Left cardiac atrium (tissue), 4 donors: ENCODE measurements around the gene TYMP. TPM values are rescaled to one million over a fixed set of nuclear protein-coding genes. Genes with fewer than 3 reads are reported as not detected.

Source experiments
- ATAC-seq, 2 donors: fragments of 200-7000 bp; cut with Tn5 transposase; one replicate each; pipeline ENCODE4 v1.9.1; 2020; ENCODE audit warnings: mild to moderate bottlenecking in 2 of 2, moderate library complexity in 2 of 2
- DNase-seq: peaks from one replicate; pipeline ENCODE4 v3.0.0-alpha.2; 2020
- intact Hi-C, 2 donors: fragments of 100-400 bp; cut with DNase I; formaldehyde crosslinking; loops; one replicate each; pipeline versions ENCODE4 v1.14.1 to v1.15.1; 2022 to 2023
- total RNA-seq, 2 donors: library from RNA; stranded (reverse); fragmentation: NEBNext Ultra II Directional; extraction: Animal tissue kit (Norgen Biotek cat#: 25700); gene quantifications; one replicate each; pipeline ENCODE4 v1.2.1, GENCODE V29; 2021
- donor health status: DM: no; HTN: yes; CAD: no.
- donor health status: DM: no; HTN: yes; CAD: no; lungs with severe emphysema.
- donor health status: DM: yes; HTN: yes; CAD: no.
- donor health status: Dilated cardiomyopathy.

Gene TYMP
- total RNA-seq, 2 donors from 2014 or later = 27.9 to 67.1 TPM

DNA sequence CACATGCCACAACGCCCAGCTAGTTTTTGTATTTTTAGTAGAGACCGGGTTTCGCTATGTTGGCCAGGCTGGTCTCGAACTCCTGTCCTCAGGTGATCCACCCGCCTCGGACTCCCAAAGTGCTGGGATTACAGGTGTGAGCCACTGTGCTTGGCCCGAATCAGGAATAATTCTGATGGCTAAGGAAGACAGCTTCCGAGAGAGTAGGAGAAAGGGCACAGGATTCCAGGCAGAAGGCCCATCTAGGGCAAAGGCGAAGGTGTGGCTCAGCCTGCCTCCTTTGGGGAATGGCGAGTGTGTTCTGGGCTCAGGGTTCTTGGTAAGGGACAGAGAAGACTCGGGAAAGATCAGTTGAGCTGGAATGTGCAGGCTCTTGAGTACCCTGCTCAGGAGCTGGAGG is 34.5 kb upstream of the TYMP start:
- ATAC-seq = no peak
- no peak for DNase-seq
- intact Hi-C loops = no loop called here

DNA sequence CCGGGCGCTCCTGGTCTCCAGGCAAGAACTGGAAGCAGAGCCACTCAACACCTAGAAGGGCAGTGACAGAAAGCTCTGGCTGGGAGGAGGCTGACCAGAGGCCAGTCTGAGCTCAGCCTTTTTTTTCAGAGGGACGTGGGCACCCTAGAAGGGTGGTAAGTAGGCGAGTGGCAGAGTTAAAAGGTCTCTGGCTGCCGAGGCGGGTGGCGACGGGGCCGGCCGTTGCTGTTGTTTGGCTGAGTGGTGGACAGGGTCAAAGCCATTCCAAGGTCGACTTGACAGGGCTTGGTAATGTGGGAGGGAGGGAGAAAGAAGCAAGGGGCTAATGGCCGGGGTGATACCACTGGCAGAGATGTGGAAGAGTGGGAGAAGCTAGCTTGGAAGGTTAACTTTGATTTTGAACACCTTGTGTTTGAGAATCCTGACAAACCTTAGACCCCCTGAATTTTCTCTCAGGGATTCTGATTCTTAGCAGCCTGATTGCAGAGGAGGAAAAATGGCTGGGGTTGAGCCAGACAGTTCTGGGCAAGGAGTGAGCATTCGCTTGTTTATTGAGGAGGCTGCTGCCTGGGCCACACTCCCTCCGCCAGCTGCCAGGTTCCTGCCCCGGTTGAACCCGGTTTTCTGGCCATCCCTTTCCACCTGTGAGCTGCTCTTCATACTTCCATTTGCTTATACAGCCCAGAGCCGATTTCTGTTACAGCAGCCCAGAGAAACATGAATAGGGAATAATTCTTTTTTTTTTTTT is 33.8 kb upstream of the TYMP start:
- ATAC-seq (peak; percentile 34 to 35), DNase-seq (no peak)
- intact Hi-C loops = loop anchor here in 1 of 2 donors (2.0 kb wide), 1 partner anchor 39 kb away; the partner anchor contains the start of gene SCO2

- intact Hi-C loops = loop anchor here in 1 of 2 donors (2.0 kb wide), 1 partner anchor 38 kb away; the partner anchor contains the start of gene SCO2
- ATAC-seq = peak; percentile 96 to 97
Measured at GRCh38 chr22:50562523-50563412, 33.0 kb upstream of the TYMP start, which contains the start of gene SYCE3. TSS of gene SYCE3 (minus strand) at chr22:50562919. CDS start at chr22:50556405, 6,514 bp downstream.

DNA sequence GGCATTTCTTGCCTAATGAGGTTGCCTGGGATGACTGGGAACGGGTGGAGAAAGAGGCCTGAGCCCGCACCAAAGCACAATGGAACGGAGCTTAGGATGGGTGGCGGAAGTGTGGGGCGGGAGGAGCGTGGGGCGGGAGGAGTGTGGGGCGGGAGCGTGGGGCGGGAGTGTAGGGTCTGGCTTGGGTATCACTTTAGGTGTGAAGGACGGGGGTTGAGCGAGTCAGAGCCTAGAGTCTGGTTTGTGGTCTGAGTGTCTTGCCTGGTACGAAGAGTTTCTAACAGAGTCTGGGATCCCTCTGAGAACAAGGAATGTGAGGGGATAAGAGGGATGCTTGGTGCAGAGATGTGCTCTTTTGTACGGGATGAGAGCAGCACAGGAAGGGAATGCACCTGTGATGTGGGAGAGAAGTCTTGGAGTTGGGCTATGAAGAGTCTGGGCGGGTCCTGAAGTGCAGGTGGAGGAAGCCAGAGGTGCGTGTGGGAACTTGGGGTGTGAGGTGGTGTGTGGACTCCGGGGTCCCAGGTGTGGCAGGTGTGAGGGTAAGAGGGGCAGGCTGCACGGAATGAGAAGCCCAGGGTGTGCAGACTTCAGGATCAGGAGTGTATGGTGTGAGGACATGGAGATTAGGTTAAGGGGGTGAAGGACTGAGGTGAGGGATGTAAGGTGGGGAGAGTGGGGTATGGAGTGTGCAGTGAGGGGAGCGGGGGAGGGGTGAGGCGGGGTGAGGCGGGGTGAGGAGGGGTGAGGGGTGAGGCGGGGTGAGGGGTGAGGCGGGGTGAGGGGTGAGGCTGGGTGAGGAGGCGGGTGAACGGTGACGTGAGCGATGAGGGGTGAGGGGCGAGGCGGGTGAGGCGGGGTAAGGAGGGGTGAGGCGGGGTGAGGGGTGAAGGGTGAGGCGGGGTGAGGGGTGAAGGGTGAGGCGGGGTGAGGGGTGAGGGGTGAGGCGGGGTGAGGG is 31.9 kb upstream of the TYMP start:
- intact Hi-C loops = loop anchor here in 1 of 2 donors (2.0 kb wide), 1 partner anchor 37 kb away; the partner anchor contains the start of gene SCO2
- no peak for DNase-seq

More at GRCh38 chr22:50562523-50563412, 33.0 kb upstream of the TYMP start, which contains the start of gene SYCE3:
- peak; percentile 98 for DNase-seq

GRCh38 chr22:50560034-50560433 is 30.2 kb upstream of the TYMP start:
- ATAC-seq = no peak
- DNase-seq = no peak
- intact Hi-C loops = no loop called here

More for the DNA sequence above, 31.9 kb upstream of the TYMP start:
- no peak for ATAC-seq

DNA sequence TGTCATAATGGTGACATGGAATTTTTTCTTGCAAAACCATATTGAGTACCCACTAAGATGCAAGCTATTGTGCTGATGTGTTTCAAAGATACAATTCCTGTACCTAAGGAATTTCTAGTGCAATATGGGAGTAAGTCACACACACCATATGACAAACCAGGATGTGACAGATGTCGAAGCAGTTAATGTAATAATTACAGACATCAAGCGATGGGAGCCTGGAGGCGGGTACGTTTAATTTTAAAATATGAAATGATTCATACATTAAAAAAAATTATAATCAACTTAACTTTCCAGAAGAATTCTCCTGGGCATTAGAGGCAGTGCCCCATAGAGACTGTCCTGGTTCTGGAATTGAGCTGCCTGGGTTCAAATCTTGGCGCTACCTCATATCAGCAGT is 26.9 kb upstream of the TYMP start:
- no peak for ATAC-seq
- intact Hi-C loops = no loop called here
- no peak for DNase-seq

DNA sequence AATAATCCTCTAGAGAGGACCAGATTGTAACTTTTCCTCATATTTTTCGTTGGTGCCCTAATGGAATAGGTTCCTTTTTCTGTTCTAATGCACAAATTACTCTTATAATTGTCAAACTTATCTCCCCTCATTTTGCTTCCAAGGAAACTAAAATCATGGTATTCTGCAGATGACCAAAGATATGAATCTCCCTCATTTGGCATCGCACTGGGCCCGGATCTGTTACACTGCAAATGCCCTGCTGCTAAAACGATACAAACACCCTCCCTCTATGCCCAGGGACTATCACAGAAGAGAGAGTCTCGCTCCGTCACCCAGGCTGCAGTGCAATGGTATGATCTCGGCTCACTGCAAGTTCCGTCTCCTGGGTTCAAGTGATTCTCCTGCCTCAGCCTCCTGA is 23.5 kb upstream of the TYMP start:
- ATAC-seq = no peak
- intact Hi-C loops = no loop called here

GRCh38 chr22:50551160-50551752 is 21.4 kb upstream of the TYMP start:
- intact Hi-C loops = no loop called here
- ATAC-seq (no peak), DNase-seq (peak; percentile 12)

More for the DNA sequence above, 23.5 kb upstream of the TYMP start:
- peak; percentile 2 for DNase-seq

DNA sequence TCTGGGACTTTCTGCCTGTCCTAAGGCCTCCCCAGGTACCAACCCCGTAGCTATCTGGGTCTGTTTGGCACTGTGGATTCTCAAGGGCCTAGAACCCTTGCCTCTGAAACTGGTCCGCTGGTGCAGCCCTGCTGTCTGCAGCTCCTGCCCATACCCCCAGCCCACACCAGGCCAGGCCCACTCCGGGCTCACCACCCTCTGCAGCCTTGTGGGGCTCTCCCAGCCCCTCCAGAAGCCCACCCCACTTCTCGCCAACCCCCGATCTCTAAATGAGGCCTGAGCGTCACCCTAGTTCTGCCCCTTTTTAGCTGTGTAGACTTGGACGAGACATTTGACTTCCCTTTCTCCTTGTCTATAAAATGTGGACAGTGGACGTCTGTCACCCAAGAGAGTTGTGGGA is 20.6 kb upstream of the TYMP start:
- intact Hi-C loops = no loop called here
- DNase-seq (no peak), ATAC-seq (no peak)

DNA sequence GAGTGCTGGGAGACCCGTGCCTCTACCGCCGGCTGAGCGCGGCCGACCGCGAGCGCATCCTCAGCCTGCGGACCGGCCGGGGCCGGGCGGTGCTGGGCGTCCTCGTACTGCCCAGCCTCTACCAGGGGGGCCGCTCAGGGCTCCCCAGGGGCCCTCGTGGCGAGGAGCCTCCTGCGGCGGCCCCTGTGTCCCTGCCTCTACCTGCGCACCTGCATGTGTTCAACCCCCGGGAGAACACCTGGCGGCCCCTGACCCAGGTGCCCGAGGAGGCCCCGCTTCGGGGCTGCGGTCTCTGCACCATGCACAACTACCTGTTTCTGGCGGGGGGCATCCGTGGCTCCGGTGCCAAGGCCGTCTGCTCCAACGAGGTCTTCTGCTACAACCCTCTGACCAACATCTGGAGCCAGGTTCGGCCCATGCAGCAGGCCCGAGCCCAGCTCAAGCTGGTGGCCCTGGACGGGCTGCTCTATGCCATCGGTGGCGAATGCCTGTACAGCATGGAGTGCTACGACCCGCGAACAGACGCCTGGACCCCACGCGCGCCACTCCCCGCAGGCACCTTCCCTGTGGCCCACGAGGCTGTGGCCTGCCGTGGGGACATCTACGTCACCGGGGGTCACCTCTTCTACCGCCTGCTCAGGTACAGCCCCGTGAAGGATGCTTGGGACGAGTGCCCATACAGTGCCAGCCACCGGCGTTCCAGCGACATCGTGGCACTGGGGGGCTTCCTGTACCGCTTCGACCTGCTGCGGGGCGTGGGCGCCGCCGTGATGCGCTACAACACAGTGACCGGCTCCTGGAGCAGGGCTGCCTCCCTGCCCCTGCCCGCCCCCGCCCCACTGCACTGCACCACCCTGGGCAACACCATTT is 19.3 kb upstream of the TYMP start:
- no peak for DNase-seq
- intact Hi-C loops = loop anchor here in 1 of 2 donors (10.0 kb wide), 1 partner anchor 66 kb away; no protein-coding TSS in a partner anchor
- ATAC-seq = no peak

DNA sequence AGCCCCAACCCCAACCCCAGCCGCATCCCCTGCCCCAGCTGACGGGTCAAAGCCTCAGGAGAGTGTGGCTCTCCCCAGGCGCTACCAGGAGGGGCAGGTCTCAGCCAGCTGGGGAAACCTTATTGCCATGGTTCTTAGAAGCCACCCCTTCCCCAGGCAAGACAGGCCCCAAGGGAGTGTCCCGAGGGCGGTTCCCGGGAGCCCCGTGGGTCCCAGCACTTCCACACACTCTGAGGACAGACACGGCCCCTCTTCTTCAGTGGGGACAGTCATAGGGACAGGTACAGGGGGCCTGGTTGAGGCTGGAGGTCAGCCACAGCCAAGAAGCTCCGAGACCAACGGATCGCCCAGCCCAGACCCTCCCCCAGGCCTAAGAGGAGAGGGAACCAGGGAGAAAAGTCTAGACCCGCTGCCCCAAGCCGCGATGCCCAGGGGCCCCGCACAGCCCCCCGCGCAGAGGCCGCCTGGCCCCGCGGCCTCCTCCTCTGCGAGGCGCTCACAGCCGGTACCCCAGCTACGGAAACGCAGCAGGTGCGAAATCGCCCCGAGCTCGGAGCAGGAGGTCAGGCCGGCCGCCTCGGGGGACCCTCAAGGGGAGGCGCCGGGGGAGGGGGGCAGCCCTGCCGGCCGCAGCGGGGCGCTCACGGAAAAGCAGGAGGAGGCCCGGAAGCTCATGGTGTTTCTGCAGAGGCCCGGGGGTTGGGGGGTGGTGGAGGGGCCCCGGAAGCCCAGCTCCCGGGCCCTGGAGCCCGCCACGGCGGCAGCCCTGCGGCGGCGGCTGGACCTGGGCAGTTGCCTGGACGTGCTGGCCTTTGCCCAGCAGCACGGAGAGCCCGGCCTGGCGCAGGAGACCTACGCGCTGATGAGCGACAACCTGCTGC is 18.5 kb upstream of the TYMP start:
- no peak for DNase-seq
- ATAC-seq = peak in 1 of 2 donors; percentile 29
- intact Hi-C loops = loop anchor here in 1 of 2 donors (10.0 kb wide), 1 partner anchor 67 kb away; no protein-coding TSS in a partner anchor

DNA sequence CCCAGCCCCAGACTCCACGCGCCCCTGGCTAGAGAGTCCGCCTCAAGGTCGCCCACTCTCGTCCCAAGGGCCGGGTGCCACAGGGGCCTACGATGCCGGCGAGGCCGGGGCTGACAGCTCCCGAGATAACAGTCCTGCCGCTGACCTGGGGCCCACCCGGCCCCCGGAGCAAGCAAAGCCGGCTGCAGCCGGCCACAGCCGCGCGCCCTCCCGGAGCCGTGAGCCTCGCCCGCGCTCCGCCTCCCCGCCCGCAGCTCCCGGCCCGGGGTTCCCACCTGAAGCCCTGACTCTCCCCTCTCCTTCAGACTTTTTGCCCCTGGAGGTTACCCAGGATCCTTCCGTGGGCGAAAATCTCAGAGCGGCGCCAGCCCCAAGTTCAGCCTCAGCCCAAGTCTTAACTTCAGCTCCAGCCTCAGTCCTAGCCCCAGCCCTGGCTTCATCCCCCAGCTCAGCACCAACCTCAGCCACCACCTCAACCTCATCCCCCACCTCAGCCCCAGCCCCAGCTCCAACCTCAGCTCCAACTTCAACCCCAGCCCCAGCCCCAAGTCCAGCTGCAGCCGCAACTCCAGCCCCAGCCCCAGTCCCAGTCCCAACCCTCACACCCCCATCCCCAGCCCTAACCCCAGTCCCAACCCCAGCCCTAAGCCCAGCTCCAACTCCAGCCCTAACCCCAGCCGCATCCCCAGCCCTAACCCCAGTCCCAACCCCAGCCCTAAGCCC is 17.6 kb upstream of the TYMP start:
- DNase-seq (no peak), ATAC-seq (no peak)
- intact Hi-C loops = loop anchor here in 1 of 2 donors (10.0 kb wide), 1 partner anchor 67 kb away; no protein-coding TSS in a partner anchor

DNA sequence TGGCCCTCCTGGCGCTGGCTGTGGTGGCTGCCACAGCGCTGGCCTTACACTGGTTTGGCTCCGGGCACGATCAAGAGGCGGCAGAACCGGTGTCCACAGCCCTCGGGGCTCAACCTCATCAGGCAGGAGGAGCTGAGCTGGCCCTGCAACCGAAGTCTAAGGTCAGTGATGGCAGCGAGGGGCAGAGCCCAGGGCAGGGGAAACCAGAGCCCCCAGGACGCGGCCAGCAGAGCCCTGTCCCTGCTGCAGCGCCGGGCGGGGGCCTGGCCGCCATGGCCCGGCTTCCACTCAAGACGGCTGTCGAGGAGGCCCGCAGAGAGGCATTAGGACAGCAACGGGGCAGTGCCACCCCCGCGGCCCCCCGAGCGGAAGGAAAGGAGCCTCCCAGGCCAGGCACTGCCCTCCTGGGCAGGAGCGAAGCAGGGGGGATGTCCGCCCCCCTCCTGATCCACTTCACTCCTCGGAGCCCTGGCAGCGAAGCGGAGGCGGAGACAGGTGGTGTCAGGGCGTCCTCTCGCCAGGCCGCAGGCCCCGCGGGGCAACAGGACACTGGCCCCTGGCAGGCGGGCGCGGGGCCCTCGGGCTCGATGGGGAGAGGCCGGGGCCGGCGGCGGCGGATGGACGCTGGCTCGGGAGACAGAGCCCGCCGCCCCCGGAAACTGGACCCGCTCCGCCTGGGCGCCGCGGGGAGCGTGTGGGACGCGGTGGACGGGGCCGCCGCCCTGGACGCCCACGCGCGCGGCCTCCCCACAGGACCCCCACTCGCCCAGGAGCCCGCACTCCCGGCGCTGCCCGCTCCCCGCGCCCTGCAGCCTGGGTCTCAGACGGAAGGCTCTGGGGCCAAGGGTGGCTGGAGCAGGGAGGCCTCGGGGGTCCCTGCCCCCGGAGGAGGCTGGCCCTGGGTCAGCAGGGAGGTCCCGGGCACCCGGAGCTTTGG is 16.8 kb upstream of the TYMP start:
- DNase-seq (no peak), ATAC-seq (no peak)
- intact Hi-C loops = loop anchor here in 1 of 2 donors (10.0 kb wide), 1 partner anchor 68 kb away; no protein-coding TSS in a partner anchor
